K562 (cell line): ENCODE data around the gene C11orf54. TPM values are rescaled to one million over a fixed set of nuclear protein-coding genes. Genes with fewer than 3 reads are reported as not detected.

Experiments used
- CBX2 ChIP-seq: fragments of 200-600 bp; sonication (generic); IDR thresholded peaks from one replicate; pipeline ENCODE4 v1.6.1; 2012; ENCODE audit warnings: mild to moderate bottlenecking, low read length, inconsistent platforms; ENCODE audit not compliant: insufficient read depth, poor library complexity, severe bottlenecking
- CTBP1 ChIP-seq: fragments of 450-650 bp; IDR thresholded peaks from 2 replicates; pipeline ENCODE4 v1.6.1; 2016; ENCODE audit warnings: borderline replicate concordance
- E2F3 ChIP-seq: fragments of 250-450 bp; sonication (Bioruptor Pico); IDR thresholded peaks from 2 replicates; pipeline ENCODE4 v1.4.0; 2020; ENCODE audit warnings: mild to moderate bottlenecking
- L3MBTL2 ChIP-seq: fragments of 450-650 bp; IDR thresholded peaks from 2 replicates; pipeline ENCODE4 v1.6.1; 2016; ENCODE audit warnings: mild to moderate bottlenecking, moderate library complexity
- NCOR1 ChIP-seq: fragments of 450-650 bp; IDR thresholded peaks from 2 replicates; pipeline ENCODE4 v1.6.1; 2016; ENCODE audit warnings: mild to moderate bottlenecking, moderate library complexity
- OTX1 ChIP-seq: fragments of 450-650 bp; formaldehyde crosslinking; IDR thresholded peaks from 2 replicates; pipeline ENCODE4 v1.4.0; 2022; ENCODE audit warnings: mild to moderate bottlenecking
- RFX1 ChIP-seq: fragments of 450-650 bp; IDR thresholded peaks from 2 replicates; pipeline ENCODE4 v1.6.1; 2016; ENCODE audit warnings: mild to moderate bottlenecking, moderate library complexity
- ZBTB43 ChIP-seq: sonication (generic); formaldehyde crosslinking; IDR thresholded peaks from 2 replicates; pipeline ENCODE4 v1.8.0; 2023; ENCODE audit warnings: mild to moderate bottlenecking, missing genetic modification reagents
- polyA plus RNA-seq, 8 experiments: library from polyadenylated mRNA; depleted of rRNA in 4 of 8; stranded (reverse) in 5 of 8; unstranded in 3 of 8; fragments of >200 nt; fragmentation: Nextera tagmentation in 2 of 8; fragmentation: Illumina TruSeq in 1 of 8; extraction: Ambion mirVana in 2 of 8; extraction: Trizol in 1 of 8; gene quantifications; 2 replicates each; pipeline versions ENCODE4 v1.2.1 to v1.2.3, GENCODE V29; 2011 to 2014; ENCODE audit warnings: inconsistent platforms in 1 of 8, missing spikeins in 1 of 8
- total RNA-seq, 7 experiments: library from RNA; depleted of rRNA in 6 of 7; stranded (reverse); fragments of >200 nt in 6 of 7; fragmentation: Illumina TruSeq in 2 of 7; extraction: Trizol in 2 of 7; gene quantifications; 2 replicates each; pipeline versions ENCODE4 v1.2.1 to v1.2.3, GENCODE V29; 2011 to 2021; ENCODE audit warnings: low replicate concordance in 1 of 7
- TF ChIP-seq, protein P1 (sequence below): sonication (generic); formaldehyde crosslinking; IDR thresholded peaks from 2 replicates; pipeline ENCODE4 v1.8.1; 2023; ENCODE audit warnings: mild to moderate bottlenecking, missing genetic modification reagents
- TF ChIP-seq, protein P2 (sequence below): fragments of 450-650 bp; IDR thresholded peaks from 2 replicates; pipeline ENCODE4 v1.6.1; 2016; ENCODE audit warnings: mild to moderate bottlenecking, moderate library complexity

C11orf54 gene
- total and polyA plus RNA-seq, 9 of the 15 experiments (the other 6 are each of a cell fraction or from before 2014, with no cell fraction given) = 13.4 to 33.0 (median 23.1) TPM

DNA sequence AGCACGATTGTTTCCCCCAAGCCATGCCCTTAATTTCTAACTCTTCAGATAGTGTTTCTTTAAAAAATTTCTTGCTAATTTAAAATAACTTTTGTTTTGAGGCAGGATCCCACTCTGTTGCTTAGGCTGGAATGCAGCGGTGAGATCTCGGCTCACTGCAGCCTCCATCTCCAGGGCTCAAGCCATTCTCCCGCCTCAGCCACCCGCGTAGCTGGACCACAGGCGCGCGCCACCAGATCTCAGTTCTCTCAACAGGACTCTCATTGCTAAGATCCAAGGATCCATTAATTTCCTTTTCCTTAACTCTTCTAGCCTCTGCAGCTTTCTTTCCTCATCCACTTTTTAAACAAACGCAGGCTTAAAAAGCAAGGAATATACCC is 42.3 kb downstream of the C11orf54 start (continued):
- TF ChIP-seq, protein P1, sequence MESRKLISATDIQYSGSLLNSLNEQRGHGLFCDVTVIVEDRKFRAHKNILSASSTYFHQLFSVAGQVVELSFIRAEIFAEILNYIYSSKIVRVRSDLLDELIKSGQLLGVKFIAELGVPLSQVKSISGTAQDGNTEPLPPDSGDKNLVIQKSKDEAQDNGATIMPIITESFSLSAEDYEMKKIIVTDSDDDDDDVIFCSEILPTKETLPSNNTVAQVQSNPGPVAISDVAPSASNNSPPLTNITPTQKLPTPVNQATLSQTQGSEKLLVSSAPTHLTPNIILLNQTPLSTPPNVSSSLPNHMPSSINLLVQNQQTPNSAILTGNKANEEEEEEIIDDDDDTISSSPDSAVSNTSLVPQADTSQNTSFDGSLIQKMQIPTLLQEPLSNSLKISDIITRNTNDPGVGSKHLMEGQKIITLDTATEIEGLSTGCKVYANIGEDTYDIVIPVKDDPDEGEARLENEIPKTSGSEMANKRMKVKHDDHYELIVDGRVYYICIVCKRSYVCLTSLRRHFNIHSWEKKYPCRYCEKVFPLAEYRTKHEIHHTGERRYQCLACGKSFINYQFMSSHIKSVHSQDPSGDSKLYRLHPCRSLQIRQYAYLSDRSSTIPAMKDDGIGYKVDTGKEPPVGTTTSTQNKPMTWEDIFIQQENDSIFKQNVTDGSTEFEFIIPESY (CRISPR knock-in tag) = no peak
- TF ChIP-seq E2F3 (CRISPR knock-in tag) (peak; percentile 89), CTBP1 (no peak), L3MBTL2 (peak; percentile 57), OTX1 (0 out of 2 replicates have a peak, but pooled peaks have one; percentile 39), ZBTB43 (CRISPR knock-in tag) (no peak), NCOR1 (peak; percentile 46; the same call in 1 of the 2 replicates), CBX2 (no peak), RFX1 (no peak)
- TF ChIP-seq, protein P2, sequence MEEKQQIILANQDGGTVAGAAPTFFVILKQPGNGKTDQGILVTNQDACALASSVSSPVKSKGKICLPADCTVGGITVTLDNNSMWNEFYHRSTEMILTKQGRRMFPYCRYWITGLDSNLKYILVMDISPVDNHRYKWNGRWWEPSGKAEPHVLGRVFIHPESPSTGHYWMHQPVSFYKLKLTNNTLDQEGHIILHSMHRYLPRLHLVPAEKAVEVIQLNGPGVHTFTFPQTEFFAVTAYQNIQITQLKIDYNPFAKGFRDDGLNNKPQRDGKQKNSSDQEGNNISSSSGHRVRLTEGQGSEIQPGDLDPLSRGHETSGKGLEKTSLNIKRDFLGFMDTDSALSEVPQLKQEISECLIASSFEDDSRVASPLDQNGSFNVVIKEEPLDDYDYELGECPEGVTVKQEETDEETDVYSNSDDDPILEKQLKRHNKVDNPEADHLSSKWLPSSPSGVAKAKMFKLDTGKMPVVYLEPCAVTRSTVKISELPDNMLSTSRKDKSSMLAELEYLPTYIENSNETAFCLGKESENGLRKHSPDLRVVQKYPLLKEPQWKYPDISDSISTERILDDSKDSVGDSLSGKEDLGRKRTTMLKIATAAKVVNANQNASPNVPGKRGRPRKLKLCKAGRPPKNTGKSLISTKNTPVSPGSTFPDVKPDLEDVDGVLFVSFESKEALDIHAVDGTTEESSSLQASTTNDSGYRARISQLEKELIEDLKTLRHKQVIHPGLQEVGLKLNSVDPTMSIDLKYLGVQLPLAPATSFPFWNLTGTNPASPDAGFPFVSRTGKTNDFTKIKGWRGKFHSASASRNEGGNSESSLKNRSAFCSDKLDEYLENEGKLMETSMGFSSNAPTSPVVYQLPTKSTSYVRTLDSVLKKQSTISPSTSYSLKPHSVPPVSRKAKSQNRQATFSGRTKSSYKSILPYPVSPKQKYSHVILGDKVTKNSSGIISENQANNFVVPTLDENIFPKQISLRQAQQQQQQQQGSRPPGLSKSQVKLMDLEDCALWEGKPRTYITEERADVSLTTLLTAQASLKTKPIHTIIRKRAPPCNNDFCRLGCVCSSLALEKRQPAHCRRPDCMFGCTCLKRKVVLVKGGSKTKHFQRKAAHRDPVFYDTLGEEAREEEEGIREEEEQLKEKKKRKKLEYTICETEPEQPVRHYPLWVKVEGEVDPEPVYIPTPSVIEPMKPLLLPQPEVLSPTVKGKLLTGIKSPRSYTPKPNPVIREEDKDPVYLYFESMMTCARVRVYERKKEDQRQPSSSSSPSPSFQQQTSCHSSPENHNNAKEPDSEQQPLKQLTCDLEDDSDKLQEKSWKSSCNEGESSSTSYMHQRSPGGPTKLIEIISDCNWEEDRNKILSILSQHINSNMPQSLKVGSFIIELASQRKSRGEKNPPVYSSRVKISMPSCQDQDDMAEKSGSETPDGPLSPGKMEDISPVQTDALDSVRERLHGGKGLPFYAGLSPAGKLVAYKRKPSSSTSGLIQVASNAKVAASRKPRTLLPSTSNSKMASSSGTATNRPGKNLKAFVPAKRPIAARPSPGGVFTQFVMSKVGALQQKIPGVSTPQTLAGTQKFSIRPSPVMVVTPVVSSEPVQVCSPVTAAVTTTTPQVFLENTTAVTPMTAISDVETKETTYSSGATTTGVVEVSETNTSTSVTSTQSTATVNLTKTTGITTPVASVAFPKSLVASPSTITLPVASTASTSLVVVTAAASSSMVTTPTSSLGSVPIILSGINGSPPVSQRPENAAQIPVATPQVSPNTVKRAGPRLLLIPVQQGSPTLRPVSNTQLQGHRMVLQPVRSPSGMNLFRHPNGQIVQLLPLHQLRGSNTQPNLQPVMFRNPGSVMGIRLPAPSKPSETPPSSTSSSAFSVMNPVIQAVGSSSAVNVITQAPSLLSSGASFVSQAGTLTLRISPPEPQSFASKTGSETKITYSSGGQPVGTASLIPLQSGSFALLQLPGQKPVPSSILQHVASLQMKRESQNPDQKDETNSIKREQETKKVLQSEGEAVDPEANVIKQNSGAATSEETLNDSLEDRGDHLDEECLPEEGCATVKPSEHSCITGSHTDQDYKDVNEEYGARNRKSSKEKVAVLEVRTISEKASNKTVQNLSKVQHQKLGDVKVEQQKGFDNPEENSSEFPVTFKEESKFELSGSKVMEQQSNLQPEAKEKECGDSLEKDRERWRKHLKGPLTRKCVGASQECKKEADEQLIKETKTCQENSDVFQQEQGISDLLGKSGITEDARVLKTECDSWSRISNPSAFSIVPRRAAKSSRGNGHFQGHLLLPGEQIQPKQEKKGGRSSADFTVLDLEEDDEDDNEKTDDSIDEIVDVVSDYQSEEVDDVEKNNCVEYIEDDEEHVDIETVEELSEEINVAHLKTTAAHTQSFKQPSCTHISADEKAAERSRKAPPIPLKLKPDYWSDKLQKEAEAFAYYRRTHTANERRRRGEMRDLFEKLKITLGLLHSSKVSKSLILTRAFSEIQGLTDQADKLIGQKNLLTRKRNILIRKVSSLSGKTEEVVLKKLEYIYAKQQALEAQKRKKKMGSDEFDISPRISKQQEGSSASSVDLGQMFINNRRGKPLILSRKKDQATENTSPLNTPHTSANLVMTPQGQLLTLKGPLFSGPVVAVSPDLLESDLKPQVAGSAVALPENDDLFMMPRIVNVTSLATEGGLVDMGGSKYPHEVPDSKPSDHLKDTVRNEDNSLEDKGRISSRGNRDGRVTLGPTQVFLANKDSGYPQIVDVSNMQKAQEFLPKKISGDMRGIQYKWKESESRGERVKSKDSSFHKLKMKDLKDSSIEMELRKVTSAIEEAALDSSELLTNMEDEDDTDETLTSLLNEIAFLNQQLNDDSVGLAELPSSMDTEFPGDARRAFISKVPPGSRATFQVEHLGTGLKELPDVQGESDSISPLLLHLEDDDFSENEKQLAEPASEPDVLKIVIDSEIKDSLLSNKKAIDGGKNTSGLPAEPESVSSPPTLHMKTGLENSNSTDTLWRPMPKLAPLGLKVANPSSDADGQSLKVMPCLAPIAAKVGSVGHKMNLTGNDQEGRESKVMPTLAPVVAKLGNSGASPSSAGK = peak; percentile 75
